Muscle layer of colon (tissue), 2 donors: ENCODE data around the gene NUP43.
"Not testable (repeated sequence)": the region's sequence is repeated elsewhere in the genome, so short reads cannot be mapped to it uniquely, and the experiment has no call there.

ENCODE experiments used
- H3K27ac ChIP-seq: one replicate; pipeline ENCODE4 v1.7.0; 2013; ENCODE audit warnings: low read depth, mild to moderate bottlenecking, low read length, moderate library complexity
- H3K27me3 ChIP-seq, 2 donors: one replicate each; pipeline ENCODE4 v1.7.0; 2013; ENCODE audit warnings: low read length in 2 of 2, mild to moderate bottlenecking in 2 of 2; ENCODE audit not compliant: insufficient read depth in 2 of 2, control insufficient read depth in 1 of 2
- H3K36me3 ChIP-seq: one replicate; pipeline ENCODE4 v1.7.0; 2013; ENCODE audit warnings: mild to moderate bottlenecking, low read length; ENCODE audit not compliant: insufficient read depth
- H3K4me1 ChIP-seq: one replicate; pipeline ENCODE4 v1.7.0; 2013; ENCODE audit warnings: mild to moderate bottlenecking, low read length; ENCODE audit not compliant: insufficient read depth
- H3K4me3 ChIP-seq, 2 donors: one replicate each; pipeline ENCODE4 v1.7.0; 2013; ENCODE audit warnings: low read length in 2 of 2, low read depth in 1 of 2, mild to moderate bottlenecking in 1 of 2, moderate library complexity in 1 of 2
- H3K9ac ChIP-seq: one replicate; pipeline ENCODE4 v1.7.0; 2013; ENCODE audit warnings: low read length
- H3K9me3 ChIP-seq: one replicate; pipeline ENCODE4 v1.7.0; 2013; ENCODE audit warnings: mild to moderate bottlenecking, low read length
- donor health status: abdominal sarcoma.
- donor health status: Adenocarcinoma of cecum.

The NUP43 gene

DNA sequence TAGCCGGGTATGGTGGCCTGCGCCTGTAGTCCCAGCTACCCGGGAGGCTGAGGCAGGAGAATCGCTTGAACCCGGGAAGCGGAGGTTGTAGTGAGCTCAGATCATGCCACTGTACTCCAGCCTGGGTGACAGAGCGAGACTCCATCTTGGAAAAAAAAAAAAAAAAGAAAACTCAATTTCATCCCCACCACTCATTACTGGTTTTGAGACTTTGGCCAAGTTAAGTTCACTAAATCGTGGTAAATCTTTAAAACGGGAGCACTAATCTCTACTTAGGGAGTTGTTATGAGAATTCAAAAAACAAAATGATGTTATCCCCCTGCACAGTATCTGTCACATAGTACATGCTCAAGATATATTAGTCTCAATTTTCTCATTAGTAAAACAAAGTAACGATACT, 1.1 kb downstream of the NUP43 start:
- Histone ChIP-seq H3K4me3 (peak overlapping the region in 1 of 2 donors; percentile 86), H3K9ac (peak overlapping the region; percentile 64), H3K36me3 (peaks cover 25% of the 10 kb centered on the region), H3K4me1 (peaks cover 10% of the 10 kb centered on the region)
- not testable (repeated sequence) for H3K27ac ChIP-seq, H3K27me3 ChIP-seq, H3K9me3 ChIP-seq

DNA sequence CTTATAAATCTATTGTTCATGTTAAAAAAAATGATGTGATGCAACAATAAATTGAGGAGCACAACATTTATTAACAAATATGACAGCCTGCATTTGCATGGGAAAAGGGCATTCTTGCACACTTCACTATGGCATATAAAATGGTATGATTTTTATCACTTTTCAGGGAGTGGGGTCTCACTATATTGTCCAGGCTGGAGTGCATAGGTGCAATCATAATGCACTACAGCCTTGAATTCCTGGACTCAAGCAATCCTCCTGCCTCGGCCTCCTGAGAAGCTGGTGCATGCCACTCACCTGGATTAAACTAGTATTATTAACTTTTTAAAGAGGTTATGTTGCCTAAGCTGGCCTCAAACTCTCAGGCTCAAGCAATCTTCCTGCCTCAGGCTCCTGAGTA, 11.4 kb downstream of the NUP43 start:
- Histone ChIP-seq H3K27ac (no peak overlapping the region), H3K36me3 (peaks cover 42% of the 10 kb centered on the region), H3K4me1 (no peaks in the 10 kb centered on the region), H3K27me3 (no peaks in the 10 kb centered on the region), H3K9me3 (no peaks in the 10 kb centered on the region), H3K4me3 (no peak overlapping the region), H3K9ac (no peak overlapping the region)

DNA sequence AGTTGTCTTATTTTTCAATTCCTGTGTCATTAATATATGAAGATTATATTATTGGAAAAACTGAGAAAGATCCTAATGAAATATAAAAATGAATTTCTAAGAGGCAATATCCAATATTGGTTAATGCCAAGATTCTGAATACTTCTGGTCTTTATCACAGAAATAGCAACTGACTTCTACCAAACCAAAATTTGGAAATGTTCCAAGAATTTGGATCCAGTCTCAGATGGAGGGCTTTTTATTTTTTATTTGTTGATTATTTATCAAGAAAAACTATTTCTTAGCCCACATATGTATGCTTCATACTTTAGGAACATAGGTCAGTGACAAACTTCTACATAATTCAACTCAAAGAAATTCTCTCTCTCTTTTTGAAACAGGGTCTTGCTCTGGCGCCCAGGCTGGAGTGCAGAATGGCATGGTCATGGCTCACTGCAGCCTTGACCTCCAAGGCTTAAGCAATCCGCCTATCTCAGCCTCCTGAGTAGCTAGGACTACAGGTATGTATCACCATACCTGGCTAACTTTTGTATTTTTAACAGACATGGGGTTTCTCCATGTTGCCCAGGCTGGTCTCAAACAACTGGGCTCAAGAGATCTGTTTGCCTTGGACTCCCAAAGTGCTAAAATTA, 13.1 kb downstream of the NUP43 start:
- no peaks in the 10 kb centered on the region for H3K27me3 ChIP-seq
- H3K9ac ChIP-seq: no peak overlapping the region
- H3K36me3 ChIP-seq: peaks cover 43% of the 10 kb centered on the region
- no peak overlapping the region for H3K27ac ChIP-seq
- H3K9me3 ChIP-seq: no peaks in the 10 kb centered on the region
- H3K4me3 ChIP-seq: no peak overlapping the region
- no peaks in the 10 kb centered on the region for H3K4me1 ChIP-seq

DNA sequence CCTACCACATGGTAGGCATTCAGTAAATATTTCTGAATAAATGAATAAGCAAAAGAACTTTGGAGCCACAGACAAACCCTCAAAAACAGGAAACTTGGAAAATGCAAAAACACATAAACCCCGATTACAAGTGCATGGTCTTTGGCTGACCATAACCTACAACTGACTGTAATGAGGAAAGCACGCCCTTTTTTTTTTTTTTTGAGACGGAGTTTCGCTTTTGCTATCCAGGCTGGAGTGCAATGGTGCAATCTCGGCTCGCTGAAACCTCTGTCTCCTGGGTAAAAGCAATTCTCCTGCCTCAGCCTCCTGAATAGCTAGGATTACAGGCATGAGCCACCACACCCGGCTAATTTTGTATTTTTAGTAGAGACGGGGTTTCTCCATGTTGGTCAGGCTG, 16.5 kb downstream of the NUP43 start:
- Histone ChIP-seq H3K9me3 (no peaks in the 10 kb centered on the region), H3K27ac (no peak overlapping the region), H3K27me3 (no peaks in the 10 kb centered on the region), H3K4me1 (no peaks in the 10 kb centered on the region), H3K4me3 (no peak overlapping the region), H3K36me3 (peaks cover 46% of the 10 kb centered on the region), H3K9ac (no peak overlapping the region)

DNA sequence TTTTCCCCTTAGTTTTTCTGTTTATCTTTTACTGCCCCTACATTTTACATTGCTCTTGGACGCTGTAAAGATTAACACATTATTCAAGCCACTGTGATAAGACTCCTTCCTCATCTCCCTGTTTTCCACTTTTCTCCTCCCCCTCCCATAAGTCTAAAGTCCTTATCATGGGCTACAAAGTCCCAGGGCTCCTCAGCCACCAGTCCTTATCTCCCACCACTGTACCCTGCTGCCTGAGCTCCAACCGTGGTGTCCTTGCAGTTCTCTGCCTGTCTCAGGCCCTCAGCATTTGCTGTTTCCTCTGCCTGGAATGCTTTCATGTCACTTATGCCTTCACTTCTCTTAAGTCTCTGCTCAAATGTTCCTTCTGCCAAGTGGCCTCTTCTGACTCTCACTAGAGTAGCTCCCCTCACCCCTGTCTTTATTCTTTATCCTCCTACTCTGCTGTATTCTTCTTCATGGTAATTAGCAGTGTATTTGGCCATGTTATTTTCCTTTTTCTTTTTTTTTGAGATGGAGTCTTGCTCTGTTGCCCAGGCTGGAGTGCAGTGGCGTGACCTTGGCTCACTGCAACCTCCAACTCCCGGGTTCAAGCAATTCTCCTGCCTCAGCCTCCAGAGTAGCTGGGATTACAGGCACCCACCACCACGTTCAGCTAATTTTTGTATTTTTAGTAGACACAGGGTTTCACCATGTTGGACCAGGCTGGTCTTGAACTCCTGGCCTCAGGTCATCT, 17.7 kb downstream of the NUP43 start:
- Histone ChIP-seq H3K4me3 (no peak overlapping the region), H3K27me3 (no peaks in the 10 kb centered on the region), H3K27ac (no peak overlapping the region), H3K4me1 (no peaks in the 10 kb centered on the region), H3K36me3 (peaks cover 46% of the 10 kb centered on the region), H3K9ac (no peak overlapping the region), H3K9me3 (no peaks in the 10 kb centered on the region)

DNA sequence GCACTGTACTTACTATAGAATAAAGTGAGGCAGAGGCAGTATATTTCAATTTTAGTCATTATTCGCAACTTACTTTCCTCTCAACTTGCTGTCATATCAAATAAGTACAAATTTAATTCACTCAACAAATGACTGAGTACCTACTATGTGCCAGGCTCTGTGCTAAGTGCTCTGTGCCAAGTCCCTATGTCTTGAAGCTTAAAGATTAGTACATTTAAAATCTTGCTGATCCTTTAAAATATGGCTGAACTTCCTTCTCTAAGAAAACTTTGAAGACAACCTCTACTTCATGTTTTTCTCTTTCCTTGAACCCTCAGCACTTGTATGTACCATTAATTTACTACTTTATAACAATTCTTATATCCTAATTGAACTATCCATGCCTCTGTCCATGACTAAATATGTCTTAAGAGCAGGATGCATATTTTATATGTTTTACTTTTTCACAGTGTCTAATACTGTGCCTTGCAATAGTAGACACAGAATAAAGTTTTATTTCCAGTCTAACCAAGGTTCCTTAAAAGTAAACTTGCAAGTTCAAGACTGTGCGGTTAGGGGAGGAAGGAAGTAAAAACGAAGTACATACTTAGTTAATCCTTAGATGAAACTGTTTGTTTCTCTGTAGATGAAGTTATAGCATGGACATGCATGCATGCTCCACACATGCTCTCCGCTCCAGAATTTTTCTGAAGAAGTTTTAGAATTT, 18.4 kb downstream of the NUP43 start:
- H3K36me3 ChIP-seq: peaks cover 42% of the 10 kb centered on the region
- H3K4me1 ChIP-seq: no peaks in the 10 kb centered on the region
- H3K27me3 ChIP-seq: no peaks in the 10 kb centered on the region
- no peaks in the 10 kb centered on the region for H3K9me3 ChIP-seq
- no peak overlapping the region for H3K4me3 ChIP-seq
- no peak overlapping the region for H3K27ac ChIP-seq
- H3K9ac ChIP-seq: no peak overlapping the region

DNA sequence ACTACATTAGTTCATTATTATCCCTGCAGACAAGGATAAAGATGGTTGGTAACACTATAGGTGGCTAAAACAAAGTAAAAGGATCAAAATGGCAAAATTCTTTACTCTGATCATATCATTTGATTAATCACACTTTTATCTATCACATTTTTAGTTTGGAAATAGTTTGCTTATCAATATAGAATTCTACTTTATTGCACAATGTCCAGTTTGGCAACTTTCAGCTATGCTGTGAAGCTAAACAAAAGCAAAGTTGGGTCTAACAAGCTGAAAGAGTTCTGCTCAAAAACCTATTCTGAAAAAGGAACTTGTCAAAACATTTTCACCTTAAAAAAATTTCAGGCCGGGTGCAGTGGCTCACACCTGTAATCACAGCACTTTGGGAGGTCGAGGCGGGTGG, 20.5 kb downstream of the NUP43 start:
- H3K4me1 ChIP-seq: no peaks in the 10 kb centered on the region
- no peaks in the 10 kb centered on the region for H3K27me3 ChIP-seq
- peaks cover 35% of the 10 kb centered on the region for H3K36me3 ChIP-seq
- no peaks in the 10 kb centered on the region for H3K9me3 ChIP-seq
- H3K9ac ChIP-seq: no peak overlapping the region
- no peak overlapping the region for H3K27ac ChIP-seq
- H3K4me3 ChIP-seq: no peak overlapping the region

DNA sequence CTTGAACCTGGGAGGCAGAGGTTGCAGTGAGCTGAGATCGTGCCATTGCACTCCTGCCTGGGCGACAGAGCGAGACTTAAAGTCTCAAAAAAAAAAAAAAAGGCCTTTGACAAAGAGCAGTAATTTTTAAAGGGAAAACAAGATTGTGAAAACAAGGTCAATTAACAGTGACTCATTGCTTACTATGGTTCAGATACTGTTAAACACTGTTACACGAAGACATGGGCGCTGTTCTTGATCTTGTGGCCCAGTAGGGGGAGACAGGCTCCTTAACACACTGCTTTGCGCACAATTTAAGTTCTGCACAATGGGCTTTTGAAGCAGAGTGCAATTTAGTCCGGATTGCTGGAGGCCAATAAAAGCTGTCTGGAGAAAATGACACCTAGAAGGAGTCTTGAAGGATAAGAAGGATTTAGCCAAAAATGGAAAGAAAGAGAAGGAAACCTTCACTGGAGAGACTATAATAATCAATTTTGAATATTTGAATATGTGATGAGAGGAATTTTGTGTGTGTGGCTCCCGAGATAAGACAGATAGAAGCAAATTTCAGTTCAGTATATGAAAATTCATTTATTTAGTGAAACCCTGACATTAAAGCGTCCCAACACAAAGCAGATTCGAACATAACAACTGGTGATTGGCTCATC, 22.4 kb downstream of the NUP43 start:
- Histone ChIP-seq H3K27me3 (no peaks in the 10 kb centered on the region), H3K4me1 (peaks cover under 1% of the 10 kb centered on the region), H3K9ac (no peak overlapping the region), H3K9me3 (no peaks in the 10 kb centered on the region), H3K27ac (no peak overlapping the region), H3K4me3 (no peak overlapping the region), H3K36me3 (peaks cover 22% of the 10 kb centered on the region)

DNA sequence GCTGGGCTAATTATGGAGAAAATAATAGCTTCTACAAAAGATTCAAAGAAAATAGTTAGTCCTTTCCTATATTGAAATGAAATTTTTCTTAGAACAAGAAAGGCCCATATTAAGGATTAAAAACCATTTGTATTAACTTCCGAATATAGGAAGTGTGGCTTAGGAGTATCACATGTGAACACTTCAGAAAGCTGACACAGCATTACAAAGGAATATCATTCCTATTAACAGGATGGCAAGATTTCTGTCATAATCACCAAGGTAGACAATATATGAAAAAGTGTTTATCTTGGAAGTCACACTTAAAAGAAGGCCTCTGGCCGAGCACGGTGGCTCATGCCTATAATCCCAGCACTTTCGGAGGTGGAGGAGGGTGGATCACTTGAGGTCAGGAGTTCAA, 23.1 kb downstream of the NUP43 start:
- no peak overlapping the region for H3K9ac ChIP-seq
- H3K4me1 ChIP-seq: peaks cover 4% of the 10 kb centered on the region
- H3K9me3 ChIP-seq: no peaks in the 10 kb centered on the region
- no peaks in the 10 kb centered on the region for H3K27me3 ChIP-seq
- peaks cover 15% of the 10 kb centered on the region for H3K36me3 ChIP-seq
- H3K4me3 ChIP-seq: no peak overlapping the region
- H3K27ac ChIP-seq: no peak overlapping the region

DNA sequence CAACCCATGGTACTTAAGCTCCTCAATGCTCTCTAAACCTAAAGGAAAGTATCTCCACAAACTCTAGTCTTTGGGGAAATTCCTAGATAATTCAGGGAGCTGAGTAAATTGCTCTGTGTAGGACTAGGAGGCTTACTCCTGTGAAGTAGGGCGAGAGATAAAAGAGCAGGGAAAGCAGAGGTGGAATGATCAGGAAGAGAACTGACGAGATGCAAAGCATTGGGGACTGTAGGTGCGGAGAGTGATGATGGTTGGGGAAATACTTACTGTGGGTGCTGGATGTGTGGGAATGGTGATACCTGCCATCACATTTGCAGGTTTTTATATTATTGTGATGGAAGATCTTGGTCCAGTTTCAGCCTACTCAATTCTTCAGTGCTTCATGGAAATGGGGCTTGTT, 26.8 kb downstream of the NUP43 start:
- peaks cover 21% of the 10 kb centered on the region for H3K4me1 ChIP-seq
- H3K4me3 ChIP-seq: no peak overlapping the region
- no peaks in the 10 kb centered on the region for H3K36me3 ChIP-seq
- H3K27me3 ChIP-seq: no peaks in the 10 kb centered on the region
- H3K9me3 ChIP-seq: no peaks in the 10 kb centered on the region
- H3K9ac ChIP-seq: no peak overlapping the region
- no peak overlapping the region for H3K27ac ChIP-seq

DNA sequence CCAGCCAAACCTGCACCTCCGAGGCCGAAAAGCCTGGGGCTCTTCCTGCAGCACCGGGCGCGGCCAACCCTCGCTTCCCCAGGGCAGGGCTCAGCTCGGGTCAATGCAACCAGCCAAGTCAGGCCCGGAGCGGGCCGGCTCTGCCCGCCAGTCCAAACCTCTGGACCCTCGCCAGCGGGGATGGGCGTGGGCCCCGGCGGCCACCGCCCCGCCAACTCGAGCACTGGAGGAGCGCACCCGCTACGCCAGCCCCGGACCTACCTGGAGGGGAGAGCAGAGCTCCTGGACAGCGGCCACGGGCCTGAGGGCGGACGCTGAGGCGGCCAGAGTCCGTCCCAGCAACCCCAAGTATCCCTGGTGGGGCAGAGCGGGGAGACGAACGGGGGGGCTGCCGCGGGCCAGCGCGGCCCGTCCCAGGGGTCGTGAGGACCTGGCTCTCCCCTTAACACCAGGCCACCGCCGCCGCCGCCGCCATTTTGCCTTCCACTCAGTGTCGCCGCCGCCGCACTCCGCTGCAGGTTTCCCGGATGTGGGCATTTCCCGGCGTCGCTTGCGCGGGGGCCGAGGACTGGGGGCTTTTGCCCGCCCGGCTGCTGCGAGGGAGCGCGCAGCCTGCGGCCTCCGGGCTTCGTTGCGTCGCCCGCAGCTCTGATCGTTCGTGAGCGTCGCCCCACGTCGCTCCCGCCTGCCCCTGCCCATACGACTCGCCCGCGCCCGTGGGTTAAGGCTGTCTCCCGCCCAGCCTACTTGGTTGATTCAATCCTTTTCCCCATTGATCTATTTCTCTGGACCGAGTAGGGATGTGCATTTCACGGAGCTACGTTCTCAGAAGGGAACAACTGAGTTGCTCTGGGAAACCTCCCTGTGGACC, 28.5 kb downstream of the NUP43 start, which contains the start of gene LATS1:
Gene LATS1 (minus strand): TSS at position 514 of the 871 bp plus-strand sequence. CDS start 15,975 bp downstream, outside the sequence.
- peak within 1 kb of the TSS; percentile 99 for H3K27ac ChIP-seq
- peaks cover 23% of the 10 kb centered on the region for H3K4me1 ChIP-seq
- peak within 1 kb of the TSS; percentile 83 to 90 for H3K4me3 ChIP-seq
- no peaks in the 10 kb centered on the region for H3K9me3 ChIP-seq
- H3K27me3 ChIP-seq: no peaks in the 10 kb centered on the region
- H3K9ac ChIP-seq: peak within 1 kb of the TSS; percentile 92
- no peaks in the 10 kb centered on the region for H3K36me3 ChIP-seq
